ENCODE measurements around the gene TMEM232.
"Not testable (repeated sequence)": the region's sequence is repeated elsewhere in the genome, so short reads cannot be mapped to it uniquely, and the experiment has no call there.

The TMEM232 gene

DNA sequence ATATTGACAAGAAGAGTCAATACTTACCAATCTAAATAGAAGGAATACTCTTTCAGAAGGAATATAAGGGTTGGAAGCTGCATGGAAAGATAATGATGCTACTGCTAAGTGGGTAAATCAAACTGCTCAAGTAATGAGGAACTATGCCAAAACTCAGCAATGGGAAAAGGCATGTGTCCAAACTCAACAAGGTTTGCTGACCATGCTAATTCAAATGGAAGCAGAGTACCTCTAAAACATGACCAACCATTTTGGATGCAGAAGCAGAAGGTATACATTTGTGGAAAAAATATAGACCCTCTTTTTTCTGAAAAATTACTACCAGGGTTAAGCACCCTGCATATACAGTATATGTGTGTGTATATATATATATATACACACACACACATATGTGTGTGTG is 21.1 kb downstream of the TMEM232 start:
- no peak for DNase-seq

DNA sequence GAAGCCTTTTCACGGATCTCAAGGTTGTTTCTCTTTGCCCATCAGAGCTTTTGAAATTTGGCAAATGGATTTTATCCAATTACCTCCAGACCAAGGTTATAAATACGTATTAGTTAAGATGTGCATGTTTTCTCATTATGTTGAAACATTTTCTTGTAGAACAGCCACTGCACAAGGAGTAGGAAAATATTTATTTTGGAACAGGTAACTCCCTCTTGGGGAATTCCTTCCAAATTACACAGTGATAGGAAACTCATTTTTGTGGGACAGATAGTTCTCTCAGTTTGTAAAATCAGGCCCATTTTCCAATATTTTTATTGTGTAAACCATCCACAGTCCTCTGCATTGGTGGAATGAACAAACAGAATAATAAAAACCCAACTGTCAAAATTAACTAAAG is 23.0 kb downstream of the TMEM232 start:
- no peak for DNase-seq

DNA sequence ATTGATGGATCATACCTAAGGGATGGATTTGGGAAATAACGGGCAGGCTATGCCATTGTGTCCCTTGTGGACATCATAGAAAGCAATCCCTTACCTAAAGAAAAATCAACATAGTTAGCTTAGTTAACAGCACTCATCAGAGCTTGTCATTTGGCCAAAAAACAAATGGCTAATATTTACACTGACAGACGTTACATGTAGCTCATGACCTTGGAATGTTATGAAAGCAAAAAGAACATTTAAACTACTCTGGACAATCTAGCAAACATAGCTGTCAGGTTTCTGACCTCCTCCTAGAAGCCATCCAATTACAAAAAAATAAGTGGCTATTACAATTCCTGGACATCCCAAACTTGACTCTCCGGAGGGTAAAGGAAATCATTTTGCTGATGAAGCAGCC is 23.8 kb downstream of the TMEM232 start:
- DNase-seq: no peak

DNA sequence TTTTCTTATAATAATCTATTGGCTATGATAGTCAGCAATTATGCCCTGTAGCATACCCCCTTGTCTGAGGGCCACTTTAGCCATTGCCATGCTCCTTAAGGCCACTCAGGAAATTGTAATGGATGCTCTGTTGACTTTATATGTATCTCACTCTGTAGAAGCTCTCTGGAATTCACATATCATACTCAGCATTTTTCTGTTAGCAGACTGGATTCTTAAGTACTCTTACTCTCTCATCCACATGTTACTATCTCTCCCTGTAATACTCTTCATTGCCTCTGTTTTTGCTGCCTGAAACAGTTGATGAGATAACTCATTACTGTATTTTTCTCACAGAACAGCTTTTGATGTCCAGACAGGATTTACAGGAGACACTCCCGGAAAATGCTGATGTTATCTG is 24.2 kb downstream of the TMEM232 start:
- DNase-seq: no peak

DNA sequence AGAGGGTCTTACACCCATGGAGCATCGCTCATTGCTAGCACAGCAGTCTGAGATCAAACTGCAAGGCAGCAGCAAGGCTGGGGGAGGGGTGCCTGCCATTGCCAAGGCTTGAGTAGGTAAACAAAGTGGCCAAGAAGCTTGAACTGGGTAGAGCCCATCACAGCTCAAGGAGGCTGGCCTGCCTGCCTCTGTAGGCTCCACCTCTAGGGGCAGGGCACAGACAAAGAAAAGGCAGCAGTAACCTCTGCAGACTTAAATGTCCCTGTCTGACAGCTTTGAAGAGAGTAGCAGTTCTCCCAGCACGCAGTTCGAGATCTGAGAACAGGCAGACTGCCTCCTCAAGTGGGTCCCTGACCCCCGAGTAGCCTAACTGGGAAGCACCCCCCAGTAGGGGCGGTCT is 33.8 kb downstream of the TMEM232 start:
- DNase-seq: not testable (repeated sequence)

DNA sequence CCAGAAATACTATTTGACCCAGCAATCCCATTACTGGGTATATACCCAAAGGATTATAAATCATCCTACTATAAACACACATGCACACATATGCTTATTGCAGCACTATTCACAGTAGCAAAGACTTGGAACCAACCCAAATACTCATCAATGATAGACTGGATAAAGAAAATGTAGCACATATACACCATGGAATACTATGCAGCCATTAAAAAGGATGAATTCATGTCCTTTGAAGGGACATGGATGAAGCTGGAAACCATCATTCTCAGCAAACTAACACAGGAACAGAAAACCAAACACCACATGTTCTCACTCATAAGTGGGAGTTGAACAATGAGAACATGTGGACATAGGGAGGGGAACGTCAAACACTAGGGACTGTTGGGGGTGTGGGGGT is 35.9 kb downstream of the TMEM232 start:
- DNase-seq: not testable (repeated sequence)

DNA sequence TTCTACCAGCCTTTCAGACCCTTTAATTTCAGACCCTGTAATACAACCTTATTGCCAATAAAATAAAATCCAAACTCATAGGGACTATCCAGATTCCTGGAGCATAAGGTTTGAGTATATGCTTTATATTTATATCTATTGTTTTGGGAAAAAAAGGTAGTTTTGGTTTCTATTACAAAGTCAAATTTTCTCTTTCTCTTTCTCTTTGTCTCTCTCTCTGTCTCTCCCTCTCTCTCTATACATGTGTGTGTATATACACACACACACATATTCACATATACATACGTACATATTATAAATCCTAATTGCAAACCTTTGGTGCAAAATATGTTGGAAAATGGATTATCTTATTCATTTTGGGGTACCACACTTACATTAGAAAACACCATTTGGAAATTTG is 39.0 kb downstream of the TMEM232 start:
- no peak for DNase-seq

DNA sequence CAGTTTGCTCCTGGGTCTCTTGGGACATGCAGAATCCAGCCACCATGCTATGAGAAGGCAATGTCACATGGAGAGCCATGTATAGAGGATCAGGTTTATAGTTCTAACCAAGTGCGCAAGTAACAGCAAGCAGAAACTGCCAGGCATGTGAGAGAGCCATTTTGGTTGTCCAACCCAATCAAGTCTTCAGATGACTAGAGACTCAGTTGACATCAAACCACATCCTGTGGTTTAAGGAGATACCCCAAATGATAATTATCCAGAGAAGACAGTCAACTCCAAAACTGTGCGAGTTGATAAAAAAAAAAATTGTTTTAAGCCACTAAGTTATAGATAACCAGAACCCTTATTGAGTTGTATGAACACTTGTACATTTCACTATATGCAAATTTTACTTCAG is 40.2 kb downstream of the TMEM232 start:
- no peak for DNase-seq

DNA sequence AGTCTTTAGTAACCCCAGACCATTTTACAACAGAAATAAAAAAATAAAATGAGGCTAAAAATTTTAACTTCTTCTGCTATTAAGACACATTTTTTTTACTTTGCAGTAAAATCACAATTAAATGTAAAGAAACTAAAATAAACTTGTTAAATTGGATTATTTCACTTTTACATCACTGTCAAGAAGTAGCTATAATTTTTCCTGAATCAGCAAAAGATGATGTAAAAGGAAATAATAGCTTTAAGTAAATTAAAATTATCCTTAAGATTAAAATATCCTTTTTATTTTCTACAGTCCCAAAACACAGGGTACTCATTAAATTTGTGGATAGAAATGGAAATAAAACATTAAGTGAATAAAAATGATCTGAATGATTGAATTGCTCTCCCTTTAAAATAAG is 44.5 kb downstream of the TMEM232 start:
- no peak for DNase-seq

DNA sequence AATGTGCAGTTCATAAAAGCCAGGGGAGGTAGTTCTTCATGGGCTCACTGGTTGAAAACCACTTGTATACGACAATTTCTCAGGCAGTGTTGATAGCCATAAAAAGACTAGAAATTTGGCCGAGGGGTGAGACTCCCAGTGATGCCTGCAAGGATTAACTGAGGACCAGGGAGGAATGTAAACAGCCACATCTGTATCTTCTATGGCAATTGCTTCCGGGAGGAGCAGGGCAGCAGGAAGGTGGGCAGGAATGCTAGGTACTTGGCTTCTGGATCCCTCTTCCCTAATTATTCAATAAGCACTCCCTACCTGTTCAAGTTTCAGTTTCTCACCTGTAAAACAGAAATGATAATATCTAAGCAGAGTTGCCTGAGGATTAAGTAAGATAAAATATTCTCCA is 45.4 kb downstream of the TMEM232 start:
- DNase-seq: no peak

DNA sequence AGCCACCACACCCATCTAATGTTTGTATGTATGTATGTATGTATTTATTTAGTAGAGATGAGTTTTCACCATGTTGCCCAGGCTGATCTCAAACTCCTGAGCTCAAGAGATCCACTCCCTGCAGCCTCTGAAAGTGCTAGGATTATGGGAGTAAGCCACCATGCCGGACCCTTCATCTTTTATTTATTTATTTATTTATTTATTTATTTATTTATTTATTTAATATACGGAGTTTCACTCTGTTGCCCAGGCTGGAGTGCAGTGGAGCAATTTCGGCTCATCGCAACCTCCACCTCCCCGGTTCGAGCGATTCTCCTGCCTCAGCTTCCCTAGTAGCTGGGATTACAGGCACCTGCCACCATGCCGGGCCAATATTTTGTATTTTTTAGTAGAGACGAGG is 49.9 kb downstream of the TMEM232 start:
- DNase-seq: not testable (repeated sequence)

DNA sequence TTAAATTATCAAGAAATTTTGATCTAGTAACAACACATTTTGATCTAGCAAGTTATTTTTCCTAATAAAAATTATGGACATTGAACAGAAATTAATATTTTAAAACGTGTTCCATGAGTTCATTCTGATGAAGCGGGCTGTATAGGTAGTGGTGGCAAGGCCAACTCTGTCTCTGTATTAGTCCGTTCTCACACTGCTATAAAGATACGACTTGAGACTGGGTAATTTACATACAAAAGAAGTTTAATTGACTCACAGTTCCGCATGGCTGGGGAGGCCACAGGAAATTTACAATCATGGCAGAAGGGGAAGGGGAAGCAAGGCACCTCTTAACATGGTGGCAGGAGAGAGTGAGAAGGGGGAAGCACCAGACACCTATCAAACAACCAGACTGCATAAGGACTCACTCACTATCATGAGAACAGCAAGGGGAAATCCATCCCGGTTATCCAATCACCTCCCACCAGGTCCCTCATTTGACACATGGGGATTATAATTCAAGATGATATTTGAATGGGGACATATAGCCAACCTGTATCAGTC is 61.2 kb downstream of the TMEM232 start:
- DNase-seq: no peak

DNA sequence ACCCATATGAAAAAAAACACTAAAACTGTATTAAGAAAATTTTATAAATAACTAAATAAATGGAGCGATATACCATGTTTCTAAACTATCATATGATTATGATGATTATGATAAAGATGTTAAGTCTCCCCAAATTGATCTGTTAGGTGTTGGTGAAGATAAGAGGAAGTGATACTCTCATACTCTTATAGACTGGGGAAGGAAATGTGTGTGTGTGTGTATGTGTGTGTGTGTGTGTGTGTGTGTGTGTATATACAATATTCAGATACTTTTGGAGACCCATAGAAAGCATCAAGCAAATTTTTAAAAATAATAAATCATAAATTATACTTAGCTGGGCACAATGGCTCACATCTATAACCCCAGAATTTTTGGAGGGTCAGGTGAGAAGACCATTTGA is 62.9 kb downstream of the TMEM232 start:
- no peak for DNase-seq

DNA sequence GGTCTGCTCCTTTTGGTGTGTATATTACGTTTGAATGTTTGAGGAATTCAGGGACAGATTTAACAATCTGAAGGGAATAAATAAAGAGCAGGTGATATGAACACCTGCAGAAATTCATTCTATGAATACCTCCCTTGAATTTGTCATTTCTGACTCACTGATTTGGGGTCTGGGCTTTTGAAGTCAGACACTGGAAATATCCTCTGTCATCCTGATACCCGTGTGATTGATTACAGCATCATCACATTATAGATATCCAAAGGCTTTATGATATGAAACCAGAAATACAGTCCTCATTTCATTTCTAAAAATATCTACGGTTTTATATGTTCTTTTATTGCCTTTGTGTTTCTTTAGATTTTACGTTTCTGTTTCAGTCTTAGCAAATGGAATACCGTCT is 68.5 kb downstream of the TMEM232 start:
- no peak for DNase-seq

DNA sequence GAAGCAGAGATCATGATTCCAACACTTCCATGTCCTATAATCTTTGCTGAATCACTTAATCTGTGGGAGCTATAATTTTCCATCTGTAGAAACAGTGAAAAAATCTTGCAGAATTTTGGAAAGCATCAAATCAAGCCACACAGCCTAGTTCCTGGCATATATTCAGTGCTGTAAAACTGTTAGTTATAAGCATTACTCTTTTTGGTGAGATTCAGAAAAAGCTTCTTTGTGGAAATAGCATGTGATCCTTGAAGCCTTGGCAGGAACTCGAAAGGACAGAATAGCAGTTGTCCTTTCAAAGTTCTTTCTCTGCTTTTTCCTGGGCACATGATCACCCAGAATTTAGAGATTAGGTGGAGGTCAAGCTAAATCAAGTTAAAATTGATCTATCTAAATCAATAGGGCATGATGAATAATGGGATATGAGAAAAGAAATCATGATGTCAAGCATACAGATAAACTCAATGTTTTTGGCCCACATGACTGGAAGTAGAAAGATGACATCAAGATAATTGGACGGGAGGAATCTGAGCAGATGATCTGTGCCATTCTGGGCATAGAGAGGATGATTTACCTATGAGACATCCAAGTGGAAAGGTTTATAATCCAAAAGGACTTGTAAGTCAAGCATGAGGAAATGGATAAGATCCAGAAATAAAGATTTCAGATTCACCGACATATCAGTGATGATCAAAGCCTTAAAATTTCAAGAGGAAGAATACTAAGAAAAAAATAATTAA is 73.1 kb downstream of the TMEM232 start:
- no peak for DNase-seq

DNA sequence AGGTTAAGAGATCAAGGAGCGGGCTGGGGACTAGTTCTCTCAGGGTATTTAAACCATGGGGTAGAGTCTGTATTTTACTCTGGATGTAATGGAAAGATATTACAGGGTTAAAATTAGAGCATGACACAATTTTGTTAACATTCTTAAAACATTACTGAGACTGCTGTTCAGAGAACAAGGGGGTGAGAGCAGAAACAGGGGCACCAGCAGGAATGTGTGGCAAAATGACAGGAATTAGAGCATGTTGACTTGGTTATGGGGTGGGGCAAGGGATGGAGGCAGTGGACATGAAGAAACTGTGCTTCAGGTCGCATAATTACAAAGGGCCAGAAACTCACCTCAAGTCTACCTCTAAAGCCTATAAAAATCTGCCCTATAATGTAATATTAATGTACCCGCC is 75.0 kb downstream of the TMEM232 start:
- DNase-seq: no peak

DNA sequence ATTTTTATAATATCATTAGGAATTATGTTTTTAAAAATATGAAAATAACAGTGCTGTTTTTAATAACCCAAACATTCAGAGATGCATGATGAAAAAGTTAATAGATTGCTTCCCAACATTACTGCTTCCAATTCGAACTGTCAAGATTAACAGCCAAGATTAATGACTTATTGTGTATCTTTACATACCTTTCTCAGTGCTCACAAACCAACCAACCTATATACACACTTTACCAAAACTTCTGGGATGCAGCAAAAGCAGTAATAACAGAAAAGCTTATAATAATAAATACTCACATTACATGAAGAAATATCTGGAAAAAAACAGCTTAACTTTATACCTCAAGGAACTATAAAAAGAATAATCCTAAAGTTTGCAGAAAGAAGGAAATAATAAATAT is 82.1 kb downstream of the TMEM232 start:
- DNase-seq: no peak

DNA sequence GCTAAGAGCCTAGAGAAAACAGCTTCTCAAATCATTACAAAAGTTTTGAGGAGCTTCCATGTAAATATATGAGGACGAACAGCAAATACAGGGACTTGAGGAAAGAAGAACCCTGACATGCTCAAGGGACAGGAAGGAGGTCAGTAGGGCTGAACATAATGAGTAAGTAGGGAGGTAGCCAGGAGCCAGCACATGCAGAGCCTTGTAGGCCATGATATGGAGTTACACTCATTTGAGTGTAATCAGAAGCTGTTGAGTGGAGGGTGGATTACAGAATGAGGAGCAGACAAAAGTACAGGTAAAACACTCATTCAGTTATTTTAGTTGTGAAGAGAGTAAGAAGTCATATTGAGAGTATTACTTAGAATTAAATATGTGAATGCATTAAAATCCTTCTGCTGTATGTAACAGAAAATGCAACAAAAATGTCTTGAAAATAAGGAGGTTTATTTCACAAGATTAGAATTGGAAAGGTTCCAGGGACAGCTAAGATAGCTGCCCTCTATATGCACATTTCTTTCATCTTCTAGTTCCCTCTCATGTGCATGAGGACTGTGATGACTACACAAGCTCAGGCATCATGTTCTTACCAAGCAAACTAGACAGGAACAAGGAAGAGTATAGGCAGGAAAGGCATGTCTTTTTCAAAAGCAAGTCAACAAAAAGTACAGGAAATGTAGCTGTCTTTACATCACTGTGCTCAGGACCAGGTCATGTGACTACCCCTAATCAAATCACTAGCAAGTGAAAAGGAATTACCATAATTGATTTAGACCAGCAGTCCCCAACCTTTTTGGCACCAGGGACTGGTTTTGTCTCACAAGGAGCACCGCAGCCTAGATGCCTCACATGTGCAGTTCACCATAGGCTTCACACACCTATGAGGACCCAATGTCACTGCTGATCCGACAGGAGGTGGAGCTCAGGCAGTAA is 87.2 kb downstream of the TMEM232 start:
- DNase-seq: no peak

DNA sequence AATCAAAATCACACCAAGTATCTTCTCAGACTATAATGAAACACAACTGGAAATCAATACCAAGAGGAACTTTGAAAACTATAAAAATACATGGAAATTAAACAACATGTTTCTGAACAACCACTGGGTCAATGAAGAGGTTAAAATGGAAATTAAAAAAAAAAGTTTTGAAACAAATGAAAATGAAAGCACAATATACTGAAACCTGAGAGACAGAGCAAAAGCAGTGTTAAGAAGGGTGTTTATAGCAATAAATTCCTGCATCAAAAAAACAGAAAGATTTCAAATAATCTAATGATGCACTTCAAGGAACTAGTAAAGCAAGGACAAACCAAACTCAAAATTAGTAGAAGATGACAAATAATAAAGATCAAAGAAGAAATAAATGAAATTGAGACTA is 92.0 kb downstream of the TMEM232 start:
- no peak for DNase-seq

DNA sequence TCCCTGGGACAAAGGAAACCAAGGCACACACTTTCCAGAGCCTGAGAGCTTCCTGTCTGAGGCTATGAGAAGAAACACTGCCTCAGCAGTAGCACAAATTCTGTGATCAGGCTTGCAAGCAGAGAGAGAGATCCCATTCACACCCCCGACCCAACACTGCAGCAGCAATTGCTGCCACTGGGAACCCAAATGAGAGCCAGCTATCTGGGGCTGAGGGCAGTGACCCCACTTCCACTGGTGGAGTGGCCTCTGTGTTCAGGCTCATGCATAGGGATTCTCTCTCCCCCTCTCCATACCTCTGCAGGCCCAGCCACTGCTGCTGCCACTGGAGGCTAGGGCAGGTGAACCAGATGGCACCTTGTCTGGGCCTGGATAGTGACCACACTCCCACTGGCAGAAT is 95.2 kb downstream of the TMEM232 start:
- no peak for DNase-seq

DNA sequence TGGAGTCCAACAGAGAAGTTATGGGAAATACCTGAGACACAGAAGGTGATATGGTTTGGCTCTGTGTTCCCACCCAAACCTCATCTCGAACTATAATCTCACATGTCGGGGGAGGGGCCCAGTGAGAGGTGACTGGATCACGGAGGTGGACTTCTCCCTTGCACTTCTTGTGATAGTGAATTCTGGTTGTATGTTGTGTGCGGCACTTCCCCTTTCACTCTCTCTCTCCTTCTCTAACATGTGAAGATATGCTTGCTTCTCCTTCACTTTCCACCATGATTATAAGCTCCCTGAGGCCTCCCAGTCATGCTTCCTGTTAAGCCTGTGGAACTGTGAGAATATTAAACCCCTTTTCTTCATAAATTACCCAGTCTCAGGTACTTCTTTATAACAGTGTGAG is 96.1 kb downstream of the TMEM232 start:
- no peak for DNase-seq

DNA sequence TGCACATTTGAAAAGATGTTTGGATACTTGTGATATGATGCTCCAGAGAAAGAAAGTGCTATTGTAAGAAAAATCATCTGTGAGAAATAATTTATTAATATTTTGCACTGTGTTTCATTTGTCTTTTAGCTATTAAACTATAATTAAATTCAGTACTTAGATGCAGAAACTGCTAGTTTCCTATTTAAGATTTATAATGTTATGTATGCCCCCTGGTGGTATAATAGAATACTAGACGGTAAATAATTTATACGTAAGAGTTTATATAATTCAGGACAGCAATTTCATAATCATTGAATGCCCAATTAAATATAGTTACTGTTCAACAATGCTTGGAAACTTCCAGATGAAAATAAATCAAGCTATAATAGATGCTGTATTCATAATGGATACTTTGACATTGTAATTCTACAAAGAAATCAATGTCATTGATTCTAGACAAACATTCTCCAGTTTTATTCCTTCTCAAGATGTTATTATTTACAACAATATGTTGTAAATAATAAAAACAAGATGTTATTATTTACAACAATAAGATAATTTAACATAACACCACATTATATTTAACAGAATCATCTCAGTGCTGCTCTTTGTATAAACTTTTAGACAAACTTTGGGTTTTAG is 101.0 kb downstream of the TMEM232 start:
- DNase-seq: peak; percentile 9

DNA sequence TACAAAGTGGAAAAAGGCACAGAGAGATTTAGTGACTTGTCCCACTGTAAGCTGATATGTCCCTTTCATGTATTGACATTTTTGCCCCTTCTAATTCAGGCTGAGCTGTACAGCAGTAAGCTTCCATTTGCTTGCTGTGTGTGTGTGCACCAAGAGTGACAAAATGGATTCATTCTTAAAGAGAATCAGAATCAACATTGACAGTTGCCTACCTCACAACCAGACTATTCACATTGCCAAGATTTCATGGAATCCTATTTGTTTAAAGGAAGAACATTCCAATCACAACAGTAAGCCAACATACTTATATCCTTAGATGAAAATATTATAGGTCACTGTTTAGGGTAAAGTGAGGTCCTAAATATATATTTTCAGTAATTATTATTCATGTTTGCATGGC is 102.6 kb downstream of the TMEM232 start:
- no peak for DNase-seq

DNA sequence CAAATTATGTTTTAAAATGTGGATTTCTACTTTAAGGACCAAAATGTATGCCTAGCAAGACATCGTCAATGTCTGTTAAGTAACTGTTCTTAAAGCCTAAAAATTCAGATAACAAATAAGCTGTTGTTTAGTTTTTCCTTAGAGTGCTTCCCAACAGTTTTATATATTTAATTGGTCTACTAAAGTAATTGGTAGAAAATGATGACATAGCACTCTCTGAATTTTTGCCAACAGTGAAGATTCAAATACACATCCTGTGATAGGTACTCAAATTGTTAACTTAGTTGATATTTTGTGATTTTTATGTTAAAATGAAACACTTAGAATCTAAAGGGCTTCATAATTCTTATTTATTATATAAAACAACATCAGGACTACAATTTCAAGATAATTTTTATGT is 107.5 kb downstream of the TMEM232 start:
- DNase-seq: no peak

All from central memory CD4-positive, alpha-beta T cell (primary cell).